Adrenal gland (tissue), 5 donors: ENCODE data around the gene TRIM66.

Experiments
- CTCF ChIP-seq, 6 experiments: fragments of 450-650 bp in 4 of 6; fragments of 200-600 bp in 2 of 6; sonication (generic) in 1 of 6; IDR thresholded peaks; 1 replicate in 5 of 6; 2 replicates in 1 of 6; pipeline versions ENCODE4 v1.5.1 to v1.8.0; 2016 to 2021; ENCODE audit warnings: antibody characterized with exemption in 6 of 6, mild to moderate bottlenecking in 2 of 6, moderate library complexity in 1 of 6
- POLR2A ChIP-seq, 2 donors: fragments of 450-650 bp; IDR thresholded peaks; one replicate each; pipeline ENCODE4 v1.6.1; 2017; ENCODE audit warnings: antibody characterized with exemption in 2 of 2, mild to moderate bottlenecking in 2 of 2, moderate library complexity in 1 of 2
- donor health status: DM: no; HTN: no; CAD: no.

DNA sequence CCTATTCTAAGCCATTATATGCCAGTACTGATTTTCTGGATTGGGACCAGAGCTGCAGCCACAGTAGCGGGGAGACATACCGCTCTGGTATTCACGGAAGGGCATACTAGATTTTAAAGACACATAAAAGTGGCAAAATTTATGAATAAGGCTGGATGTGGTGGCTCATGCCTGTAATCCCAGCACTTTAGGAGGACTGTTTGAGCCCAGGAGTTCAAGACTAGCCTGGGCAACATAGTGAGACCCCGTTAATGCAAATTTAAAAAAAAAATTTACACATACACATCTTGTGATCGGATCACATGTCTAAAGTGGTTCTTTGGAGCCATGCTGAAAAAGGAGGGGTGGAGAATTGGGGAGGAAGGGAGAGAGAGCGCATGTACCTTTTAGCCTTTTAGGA lies 9.1 kb upstream of the TRIM66 start:
- TF ChIP-seq CTCF (IDR thresholded peaks at IDR 0.05) (no peak), POLR2A (IDR thresholded peaks at IDR 0.05) (no peak)
